Measurements from ENCODE around the gene LIG1.

- TF ChIP-seq SP1 (IDR thresholded peaks at IDR 0.05) (no peak), L3MBTL2 (conservative IDR thresholded peaks at IDR 0.05) (no peak), PKNOX1 (IDR thresholded peaks at IDR 0.05) (no peak), HDGF (IDR thresholded peaks at IDR 0.05; ENCODE audit: borderline replicate concordance) (no peak), BHLHE40 (IDR thresholded peaks at IDR 0.05; ENCODE audit: borderline replicate concordance) (no peak), CTBP1 (IDR thresholded peaks at IDR 0.05; ENCODE audit: borderline replicate concordance) (no peak)
Measured at GRCh38 chr19:48137411-48137810, 32.7 kb downstream of the LIG1 start.

Data from HEK293T (cell line).